Kidney epithelial cell (primary cell): ENCODE measurements around the gene KRTAP20-2. TPM values are rescaled to one million over a fixed set of nuclear protein-coding genes. Genes with fewer than 3 reads are reported as not detected.

ENCODE experiments used
- DNase-seq: peaks from one replicate; pipeline ENCODE4 v3.0.0-alpha.2; 2010; ENCODE audit warnings: low read depth
- H3K27me3 ChIP-seq: 2 replicates; pipeline ENCODE4 v1.6.0; 2011; ENCODE audit warnings: low read length; ENCODE audit not compliant: control insufficient read depth, insufficient read depth
- H3K36me3 ChIP-seq: 2 replicates; pipeline ENCODE4 v1.5.1; 2011; ENCODE audit warnings: low read length; ENCODE audit not compliant: control insufficient read depth, insufficient read depth
- H3K4me3 ChIP-seq: 2 replicates; pipeline ENCODE4 v1.5.1; 2011; ENCODE audit warnings: low read depth, mild to moderate bottlenecking, control low read depth, low read length
- total RNA-seq: library from RNA; depleted of rRNA; stranded (reverse); fragments of >200 nt; gene quantifications from 2 replicates; pipeline ENCODE4 v1.2.3, GENCODE V29; 2015
- TF ChIP-seq, protein P1 (sequence below): IDR thresholded peaks from 2 replicates; pipeline ENCODE4 v1.5.1; 2011; ENCODE audit warnings: mild to moderate bottlenecking, moderate library complexity, low read length, control low read depth, inconsistent platforms; ENCODE audit not compliant: insufficient read depth, poor library complexity, severe bottlenecking

The KRTAP20-2 gene
- total RNA-seq, 1 donor from 2014 or later: not detected

DNA sequence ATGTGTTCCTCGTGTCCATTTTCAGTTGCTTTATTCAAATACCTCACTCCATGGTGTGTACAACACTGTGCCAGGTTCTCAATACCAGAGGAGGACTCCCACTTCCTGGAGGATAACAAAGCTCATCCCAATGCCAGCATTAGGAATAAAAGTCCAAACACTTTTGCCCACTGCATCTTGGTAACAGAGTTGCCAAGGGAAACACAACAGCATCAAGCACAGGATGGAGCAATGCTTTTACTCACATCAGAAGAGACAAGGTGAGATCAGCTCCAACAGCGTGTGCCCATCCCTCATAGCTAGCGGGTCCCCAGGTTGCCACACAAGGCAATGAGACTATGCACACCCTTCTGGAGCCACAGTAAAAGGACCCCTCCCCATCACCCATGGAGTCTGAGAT is 11.6 kb upstream of the KRTAP20-2 start:
- H3K4me3 ChIP-seq: no peak overlapping the region
- TF ChIP-seq, protein P1, sequence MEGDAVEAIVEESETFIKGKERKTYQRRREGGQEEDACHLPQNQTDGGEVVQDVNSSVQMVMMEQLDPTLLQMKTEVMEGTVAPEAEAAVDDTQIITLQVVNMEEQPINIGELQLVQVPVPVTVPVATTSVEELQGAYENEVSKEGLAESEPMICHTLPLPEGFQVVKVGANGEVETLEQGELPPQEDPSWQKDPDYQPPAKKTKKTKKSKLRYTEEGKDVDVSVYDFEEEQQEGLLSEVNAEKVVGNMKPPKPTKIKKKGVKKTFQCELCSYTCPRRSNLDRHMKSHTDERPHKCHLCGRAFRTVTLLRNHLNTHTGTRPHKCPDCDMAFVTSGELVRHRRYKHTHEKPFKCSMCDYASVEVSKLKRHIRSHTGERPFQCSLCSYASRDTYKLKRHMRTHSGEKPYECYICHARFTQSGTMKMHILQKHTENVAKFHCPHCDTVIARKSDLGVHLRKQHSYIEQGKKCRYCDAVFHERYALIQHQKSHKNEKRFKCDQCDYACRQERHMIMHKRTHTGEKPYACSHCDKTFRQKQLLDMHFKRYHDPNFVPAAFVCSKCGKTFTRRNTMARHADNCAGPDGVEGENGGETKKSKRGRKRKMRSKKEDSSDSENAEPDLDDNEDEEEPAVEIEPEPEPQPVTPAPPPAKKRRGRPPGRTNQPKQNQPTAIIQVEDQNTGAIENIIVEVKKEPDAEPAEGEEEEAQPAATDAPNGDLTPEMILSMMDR: no peak
- H3K36me3 ChIP-seq: no peaks in the 10 kb centered on the region
- DNase-seq: no peak
- H3K27me3 ChIP-seq: no peaks in the 10 kb centered on the region

- no peak for DNase-seq
- no peak overlapping the region for H3K4me3 ChIP-seq
- H3K27me3 ChIP-seq: no peaks in the 10 kb centered on the region
- TF ChIP-seq, protein P1: no peak
- H3K36me3 ChIP-seq: no peaks in the 10 kb centered on the region
These were observed 9.4 kb upstream of the KRTAP20-2 start for GRCh38 chr21:30625449-30626165.

DNA sequence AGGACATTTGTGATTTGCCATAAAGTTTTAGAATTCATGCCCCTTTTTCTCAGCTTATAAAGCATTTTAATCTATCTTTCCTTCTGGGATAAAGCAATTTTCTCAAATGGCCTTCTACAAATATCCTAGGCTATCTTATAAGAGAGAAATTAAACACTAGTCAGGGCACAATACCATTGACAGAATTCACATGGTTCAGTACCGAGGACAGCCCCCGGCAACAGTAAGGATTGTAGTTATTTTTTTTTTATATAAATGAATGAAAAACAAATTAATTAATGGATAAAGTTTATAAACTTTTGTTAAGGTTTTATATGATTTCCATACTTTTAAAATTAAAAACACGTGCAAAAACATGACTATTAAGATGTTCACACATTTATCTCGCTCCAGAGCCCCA is 6.9 kb upstream of the KRTAP20-2 start:
- Histone ChIP-seq H3K36me3 (no peaks in the 10 kb centered on the region), H3K4me3 (no peak overlapping the region), H3K27me3 (no peaks in the 10 kb centered on the region)
- TF ChIP-seq, protein P1: no peak
- no peak for DNase-seq

DNA sequence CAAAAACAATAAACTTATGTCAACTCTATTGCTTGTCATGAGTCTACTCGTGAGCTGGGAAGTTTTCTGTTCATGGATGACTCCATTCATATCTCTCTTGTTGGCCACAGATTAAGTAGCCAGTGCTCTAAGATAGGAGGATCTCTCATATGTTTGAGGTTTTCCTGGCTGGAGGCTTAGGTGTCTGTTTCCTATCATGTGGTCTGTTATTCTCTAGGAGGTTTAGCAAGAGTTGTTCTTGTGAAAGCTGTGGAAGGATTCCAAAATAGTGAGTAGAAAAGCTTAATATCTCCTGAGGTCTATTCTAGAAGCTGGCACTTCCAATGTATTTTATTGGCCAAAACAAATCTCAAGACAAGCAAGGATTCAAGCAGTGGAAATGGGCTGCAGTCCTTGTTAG is 5.8 kb upstream of the KRTAP20-2 start:
- Histone ChIP-seq H3K4me3 (no peak overlapping the region), H3K36me3 (no peaks in the 10 kb centered on the region), H3K27me3 (no peaks in the 10 kb centered on the region)
- no peak for DNase-seq
- TF ChIP-seq, protein P1: no peak

GRCh38 chr21:30638686-30639085 is 3.7 kb downstream of the KRTAP20-2 start:
- Histone ChIP-seq H3K27me3 (no peaks in the 10 kb centered on the region), H3K4me3 (no peak overlapping the region), H3K36me3 (no peaks in the 10 kb centered on the region)
- TF ChIP-seq, protein P1: no peak
- no peak for DNase-seq

- DNase-seq: no peak
- H3K36me3 ChIP-seq: no peaks in the 10 kb centered on the region
- H3K27me3 ChIP-seq: no peaks in the 10 kb centered on the region
- H3K4me3 ChIP-seq: no peak within 1 kb of the TSS
- TF ChIP-seq, protein P1: no peak
These were observed 7.6 kb downstream of the KRTAP20-2 start, which contains the start of gene KRTAP20-3 for GRCh38 chr21:30642564-30642963. Gene KRTAP20-3 (plus strand): TSS chr21:30642864.
